K562 (cell line): ENCODE measurements around the gene FAM117B. TPM values are rescaled to one million over a fixed set of nuclear protein-coding genes. Genes with fewer than 3 reads are reported as not detected.

Experiments used
- ATAC-seq: fragments of 200-7000 bp; cut with Tn5 transposase; 3 replicates; pipeline ENCODE4 v1.9.1; 2020; ENCODE audit warnings: moderate library complexity
- BruUV-seq: library from RNA; stranded (reverse); fragments of 400-500 nt; replicated peaks from 2 replicates; lab custom pipeline; 2021; lab: Mats Ljungman, UMichigan
- CTCF ChIA-PET: fragments of 300-600 bp; formaldehyde crosslinking; extraction: SDS; loops from one replicate; lab custom pipeline; 2021; ENCODE audit warnings: low intra/inter-chr PET ratio; lab: Yijun Ruan, JAX
- POLR2A ChIA-PET: fragments of 300-600, 350-650 bp; sonication (Branson Sonifier 250); formaldehyde crosslinking; extraction: SDS; loops from one replicate; lab custom pipeline; 2021; ENCODE audit warnings: antibody characterized with exemption, inconsistent platforms; lab: Yijun Ruan, JAX
- DNase-seq, 4 experiments: peaks; one replicate each; pipeline versions ENCODE4 v3.0.0 to v3.0.0-alpha.2; 2011 to 2018; ENCODE audit warnings: low spot score in 3 of 4, mixed read lengths in 3 of 4; ENCODE audit errors: extremely low read depth in 1 of 4
- FAIRE-seq: peaks from 2 replicates; lab custom pipeline; 2011; peaks lifted over from hg19 to GRCh38; lab: Jason Lieb, UNC
- H2AFZ ChIP-seq: 2 replicates; pipeline ENCODE4 v1.6.0; 2011; ENCODE audit warnings: low read depth, low read length, control low read depth, inconsistent platforms
- H3K27ac ChIP-seq: fragments of 200-600 bp; 3 replicates; pipeline ENCODE4 v1.8.0; 2011; ENCODE audit warnings: low read depth, mild to moderate bottlenecking, control low read depth, inconsistent platforms, low read length, moderate library complexity, mixed read lengths; ENCODE audit errors: extremely low read depth
- H3K27me3 ChIP-seq, 2 experiments: fragments of 300-600 bp in 1 of 2; 2 replicates in 1 of 2; 3 replicates in 1 of 2; pipeline versions ENCODE4 v1.6.0 to v1.8.0; 2011; ENCODE audit warnings: inconsistent platforms in 2 of 2, low read length in 2 of 2, mild to moderate bottlenecking in 1 of 2, mixed read lengths in 1 of 2, moderate library complexity in 1 of 2; ENCODE audit not compliant: control insufficient read depth in 2 of 2, insufficient read depth in 2 of 2
- H3K36me3 ChIP-seq: fragments of 300-600 bp; 3 replicates; pipeline ENCODE4 v1.8.0; 2011; ENCODE audit warnings: mild to moderate bottlenecking, low read length, inconsistent platforms; ENCODE audit not compliant: control insufficient read depth, insufficient read depth
- H3K4me1 ChIP-seq, 2 experiments: fragments of 200-600 bp in 1 of 2; replicated peaks in 1 of 2; 2 replicates in 1 of 2; 3 replicates in 1 of 2; pipeline versions ENCODE4 v1.5.1 to v1.8.0; 2011; ENCODE audit warnings: inconsistent platforms in 2 of 2, low read length in 2 of 2, mild to moderate bottlenecking in 1 of 2, mixed read lengths in 1 of 2, moderate library complexity in 1 of 2; ENCODE audit not compliant: control insufficient read depth in 2 of 2, insufficient read depth in 2 of 2
- H3K4me2 ChIP-seq: 2 replicates; pipeline ENCODE4 v1.6.1; 2011; ENCODE audit warnings: low read length, control low read depth, inconsistent platforms, mixed read lengths; ENCODE audit not compliant: insufficient read depth
- H3K4me3 ChIP-seq: fragments of 200-600 bp; sonication (generic), shearing (Covaris generic); 2 replicates; pipeline ENCODE4 v1.5.1; 2016; ENCODE audit warnings: control low read depth, inconsistent platforms
- H3K79me2 ChIP-seq: fragments of 200-600 bp; 3 replicates; pipeline ENCODE4 v1.8.0; 2011; ENCODE audit warnings: low read length, inconsistent platforms; ENCODE audit not compliant: control insufficient read depth, insufficient read depth
- H3K9ac ChIP-seq, 2 experiments: 2 replicates each; pipeline versions ENCODE4 v1.6.0 to v1.6.1; 2011; ENCODE audit warnings: low read depth in 2 of 2, low read length in 2 of 2, control low read depth in 1 of 2, inconsistent platforms in 1 of 2, mild to moderate bottlenecking in 1 of 2, mixed read lengths in 1 of 2; ENCODE audit not compliant: insufficient read depth in 1 of 2
- H3K9me1 ChIP-seq: one replicate; pipeline ENCODE4 v1.6.0; 2011; ENCODE audit warnings: inconsistent platforms, mild to moderate bottlenecking, low read length, moderate library complexity; ENCODE audit not compliant: control insufficient read depth, insufficient read depth
- H3K9me3 ChIP-seq: replicated peaks from 2 replicates; pipeline ENCODE4 v1.5.1; 2011; ENCODE audit warnings: low read depth, low read length, inconsistent platforms; ENCODE audit not compliant: control insufficient read depth, insufficient read depth
- H4K20me1 ChIP-seq: replicated peaks from 2 replicates; pipeline ENCODE4 v1.6.1; 2011; ENCODE audit warnings: low read length, inconsistent platforms, mixed read lengths; ENCODE audit not compliant: control insufficient read depth, insufficient read depth
- BMI1 ChIP-seq: fragments of 150-350 bp; IDR thresholded peaks from 2 replicates; pipeline ENCODE4 v1.6.1; 2014; ENCODE audit warnings: low read length
- JUN ChIP-seq, 2 experiments: sonication (generic) in 1 of 2; formaldehyde crosslinking in 1 of 2; IDR thresholded peaks; 2 replicates each; pipeline versions ENCODE4 v1.6.1 to v1.8.0; 2012 to 2022; ENCODE audit warnings: borderline replicate concordance in 2 of 2, mild to moderate bottlenecking in 2 of 2, improper control_type of control experiment in 1 of 2, low read depth in 1 of 2, low read length in 1 of 2, missing genetic modification reagents in 1 of 2
- JUNB ChIP-seq: fragments of 450-650 bp; formaldehyde crosslinking; conservative IDR thresholded peaks from 2 replicates; pipeline ENCODE4 v1.4.0; 2020; ENCODE audit warnings: mild to moderate bottlenecking
- KDM4B ChIP-seq, 2 experiments: fragments of 450-650 bp in 1 of 2; sonication (generic) in 1 of 2; IDR thresholded peaks; 2 replicates each; pipeline ENCODE4 v1.6.1; 2016 to 2017; ENCODE audit warnings: borderline replicate concordance in 2 of 2, antibody characterized with exemption in 1 of 2, low read depth in 1 of 2, mild to moderate bottlenecking in 1 of 2
- MCM5 ChIP-seq: fragments of 450-650 bp; IDR thresholded peaks from 2 replicates; pipeline ENCODE4 v1.6.1; 2016; ENCODE audit warnings: low read depth
- NCOA4 ChIP-seq: fragments of 450-650 bp; IDR thresholded peaks from 2 replicates; pipeline ENCODE4 v1.6.1; 2018; ENCODE audit warnings: mild to moderate bottlenecking; ENCODE audit not compliant: partially characterized antibody
- NELFE ChIP-seq: IDR thresholded peaks from 2 replicates; pipeline ENCODE4 v1.6.1; 2011; ENCODE audit warnings: mild to moderate bottlenecking; ENCODE audit not compliant: insufficient read depth, insufficient read length
- NONO ChIP-seq, 2 experiments: fragments of 200-400 bp in 1 of 2; fragments of 450-650 bp in 1 of 2; formaldehyde crosslinking in 1 of 2; IDR thresholded peaks; 2 replicates each; pipeline ENCODE4 v1.6.1; 2017; ENCODE audit warnings: low read depth in 2 of 2, mild to moderate bottlenecking in 2 of 2, moderate library complexity in 2 of 2, low read length in 1 of 2
- RBFOX2 ChIP-seq: fragments of 200-400 bp; formaldehyde crosslinking; IDR thresholded peaks from 2 replicates; pipeline ENCODE4 v1.6.1; 2017; ENCODE audit warnings: low read depth, mild to moderate bottlenecking, low read length, moderate library complexity
- SAFB ChIP-seq: fragments of 200-400 bp; formaldehyde crosslinking; IDR thresholded peaks from 2 replicates; pipeline ENCODE4 v1.6.1; 2017; ENCODE audit warnings: low read depth, low read length, borderline replicate concordance
- SMARCA4 ChIP-seq: fragments of 450-650 bp; IDR thresholded peaks from 2 replicates; pipeline ENCODE4 v1.6.1; 2016
- TBL1XR1 ChIP-seq, 2 experiments: IDR thresholded peaks; 2 replicates each; pipeline ENCODE4 v1.6.1; 2012; ENCODE audit warnings: improper control_type of control experiment in 2 of 2, low read length in 2 of 2, mild to moderate bottlenecking in 1 of 2
- TGIF2 ChIP-seq: sonication (generic); formaldehyde crosslinking; IDR thresholded peaks from 2 replicates; pipeline ENCODE4 v1.8.1; 2022; ENCODE audit warnings: mild to moderate bottlenecking, missing genetic modification reagents, moderate library complexity
- ZC3H11A ChIP-seq: IDR thresholded peaks from 2 replicates; pipeline ENCODE4 v1.6.1; 2012; ENCODE audit warnings: low read depth, low read length, improper control_type of control experiment
- ZNF124 ChIP-seq: sonication (generic); formaldehyde crosslinking; IDR thresholded peaks from 2 replicates; pipeline ENCODE4 v1.8.1; 2022; ENCODE audit warnings: missing genetic modification reagents
- ZNF354B ChIP-seq: fragments of 250-450 bp; sonication (Bioruptor Pico); IDR thresholded peaks from 2 replicates; pipeline ENCODE4 v1.4.0; 2020
- ZNF41 ChIP-seq: fragments of 250-450 bp; sonication (Bioruptor Pico); conservative IDR thresholded peaks from 2 replicates; pipeline ENCODE4 v1.4.0; 2020; ENCODE audit warnings: mild to moderate bottlenecking
- ZNF695 ChIP-seq: fragments of 450-650 bp; formaldehyde crosslinking; IDR thresholded peaks from 2 replicates; pipeline ENCODE4 v1.4.0; 2020; ENCODE audit warnings: mild to moderate bottlenecking, moderate library complexity
- WGBS: fragments of 100-300 bp; shearing (Covaris generic); methylation state at CpG from one replicate; pipeline ENCODE4 v1.1.6; 2016; ENCODE audit warnings: low coverage, mixed read lengths; ENCODE audit not compliant: insufficient coverage; ENCODE audit errors: missing lambda C conversion rate; 5-methylcytosine and 5-hydroxymethylcytosine counted together
- in situ Hi-C: fragments of 300-500 bp; cut with MboI; formaldehyde crosslinking; loops from 4 replicates; pipeline ENCODE4 v1.15.0; 2018; ENCODE audit warnings: inconsistent platforms, mixed read lengths
- intact Hi-C: fragments of 100-400 bp; cut with micrococcal nuclease; formaldehyde crosslinking; loops from 2 replicates; pipeline ENCODE4 v1.14.2; 2022
- polyA plus RNA-seq, 8 experiments: library from polyadenylated mRNA; depleted of rRNA in 4 of 8; stranded (reverse) in 5 of 8; unstranded in 3 of 8; fragments of >200 nt; fragmentation: Nextera tagmentation in 2 of 8; fragmentation: Illumina TruSeq in 1 of 8; extraction: Ambion mirVana in 2 of 8; extraction: Trizol in 1 of 8; gene quantifications; 2 replicates each; pipeline versions ENCODE4 v1.2.1 to v1.2.3, GENCODE V29; 2011 to 2014; ENCODE audit warnings: inconsistent platforms in 1 of 8, missing spikeins in 1 of 8
- total RNA-seq, 7 experiments: library from RNA; depleted of rRNA in 6 of 7; stranded (reverse); fragments of >200 nt in 6 of 7; fragmentation: Illumina TruSeq in 2 of 7; extraction: Trizol in 2 of 7; gene quantifications; 2 replicates each; pipeline versions ENCODE4 v1.2.1 to v1.2.3, GENCODE V29; 2011 to 2021; ENCODE audit warnings: low replicate concordance in 1 of 7
- TF ChIP-seq, protein P1 (sequence below), 2 experiments: fragments of 450-650 bp; IDR thresholded peaks; 2 replicates each; pipeline ENCODE4 v1.6.1; 2016
- TF ChIP-seq, protein P2 (sequence below): conservative IDR thresholded peaks from 2 replicates; pipeline ENCODE4 v1.6.1; 2011; ENCODE audit warnings: low read depth, mild to moderate bottlenecking, low read length; ENCODE audit not compliant: control insufficient read depth

Gene FAM117B
- total and polyA plus RNA-seq, 9 of the 15 experiments (the other 6 are each of a cell fraction or from before 2014, with no cell fraction given), result 1.6 to 5.2 (median 2.6) TPM

DNA sequence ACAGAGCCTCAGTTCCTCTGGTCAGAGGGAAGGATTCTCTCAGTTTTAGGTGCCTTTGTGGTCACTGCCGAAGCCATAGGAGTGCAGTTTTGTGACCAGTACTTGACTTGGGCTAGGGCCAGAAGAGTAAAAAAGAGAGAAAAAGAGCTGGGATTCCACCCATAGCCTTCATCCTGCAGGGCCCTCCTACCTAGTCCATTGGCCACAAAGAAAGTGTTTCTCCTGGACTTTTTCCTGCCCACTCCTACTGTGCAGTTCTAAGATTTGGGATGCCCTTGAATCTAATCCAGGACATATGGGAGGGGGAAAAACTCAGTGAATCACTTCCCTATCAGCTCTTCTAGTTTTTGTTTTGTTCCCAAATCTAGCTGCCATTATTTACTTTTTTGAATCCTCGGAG, 26.0 kb downstream of the FAM117B start:
- 100% methylated on average over 1 of the region's 2 CpGs for WGBS
- H3K9ac ChIP-seq, result no peak overlapping the region
- DNase-seq (no peak), ATAC-seq (no peak), FAIRE-seq (no peak)
- no peaks in the 10 kb centered on the region for H3K27me3 ChIP-seq
- CTCF ChIA-PET, result no interaction called here
- BruUV-seq, result no TSS peak
- H3K9me3 ChIP-seq, result no peaks in the 10 kb centered on the region
- TF ChIP-seq ZC3H11A, result no peak
- TF ChIP-seq ZNF354B (CRISPR knock-in tag), result no peak
- TF ChIP-seq, protein P1, sequence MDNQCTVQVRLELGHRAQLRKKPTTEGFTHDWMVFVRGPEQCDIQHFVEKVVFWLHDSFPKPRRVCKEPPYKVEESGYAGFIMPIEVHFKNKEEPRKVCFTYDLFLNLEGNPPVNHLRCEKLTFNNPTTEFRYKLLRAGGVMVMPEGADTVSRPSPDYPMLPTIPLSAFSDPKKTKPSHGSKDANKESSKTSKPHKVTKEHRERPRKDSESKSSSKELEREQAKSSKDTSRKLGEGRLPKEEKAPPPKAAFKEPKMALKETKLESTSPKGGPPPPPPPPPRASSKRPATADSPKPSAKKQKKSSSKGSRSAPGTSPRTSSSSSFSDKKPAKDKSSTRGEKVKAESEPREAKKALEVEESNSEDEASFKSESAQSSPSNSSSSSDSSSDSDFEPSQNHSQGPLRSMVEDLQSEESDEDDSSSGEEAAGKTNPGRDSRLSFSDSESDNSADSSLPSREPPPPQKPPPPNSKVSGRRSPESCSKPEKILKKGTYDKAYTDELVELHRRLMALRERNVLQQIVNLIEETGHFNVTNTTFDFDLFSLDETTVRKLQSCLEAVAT (IDR thresholded peaks at IDR 0.05), result no peak
- TF ChIP-seq, protein P2, sequence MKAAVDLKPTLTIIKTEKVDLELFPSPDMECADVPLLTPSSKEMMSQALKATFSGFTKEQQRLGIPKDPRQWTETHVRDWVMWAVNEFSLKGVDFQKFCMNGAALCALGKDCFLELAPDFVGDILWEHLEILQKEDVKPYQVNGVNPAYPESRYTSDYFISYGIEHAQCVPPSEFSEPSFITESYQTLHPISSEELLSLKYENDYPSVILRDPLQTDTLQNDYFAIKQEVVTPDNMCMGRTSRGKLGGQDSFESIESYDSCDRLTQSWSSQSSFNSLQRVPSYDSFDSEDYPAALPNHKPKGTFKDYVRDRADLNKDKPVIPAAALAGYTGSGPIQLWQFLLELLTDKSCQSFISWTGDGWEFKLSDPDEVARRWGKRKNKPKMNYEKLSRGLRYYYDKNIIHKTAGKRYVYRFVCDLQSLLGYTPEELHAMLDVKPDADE, result no peak
- no peak for TF ChIP-seq NONO (IDR thresholded peaks at IDR 0.05; ENCODE audit: low read depth in 2 of 2, low read length in 1 of 2)
- TF ChIP-seq NELFE, result no peak
- no peak for TF ChIP-seq KDM4B (IDR thresholded peaks at IDR 0.05; ENCODE audit: borderline replicate concordance in 2 of 2, low read depth in 1 of 2)
- no peak for TF ChIP-seq JUNB (CRISPR knock-in tag)
- TF ChIP-seq BMI1, result no peak
- TF ChIP-seq ZNF41 (CRISPR knock-in tag), result no peak
- TF ChIP-seq SAFB, result no peak
- no peak for TF ChIP-seq RBFOX2
- no peak for TF ChIP-seq MCM5
- no peak for TF ChIP-seq ZNF695 (CRISPR knock-in tag)
- no peak for TF ChIP-seq NCOA4
- no peak for TF ChIP-seq TGIF2 (CRISPR knock-in tag)
- TF ChIP-seq ZNF124 (CRISPR knock-in tag), result no peak
- TF ChIP-seq JUN (IDR thresholded peaks at IDR 0.05; ENCODE audit: borderline replicate concordance, low read depth, low read length), result no peak
- no peak for TF ChIP-seq JUN (CRISPR knock-in tag; IDR thresholded peaks at IDR 0.05; ENCODE audit: borderline replicate concordance)
- TF ChIP-seq SMARCA4, result no peak
- no peak for TF ChIP-seq TBL1XR1 (IDR thresholded peaks at IDR 0.05; ENCODE audit: low read length in 2 of 2)
- peaks cover 16% of the 10 kb centered on the region; the same call in 1 of the 3 replicates for H3K79me2 ChIP-seq
- H2AFZ ChIP-seq, result no peak overlapping the region
- intact Hi-C loops (no loop called here), in situ Hi-C loops (no loop called here)
- no peak overlapping the region for H3K27ac ChIP-seq
- POLR2A ChIA-PET, result interaction anchor here (0.7 kb wide), 1 partner anchor 924 kb away, joined by 3 read pairs; no protein-coding TSS in a partner anchor
- no peaks in the 10 kb centered on the region for H3K36me3 ChIP-seq
- no peaks in the 10 kb centered on the region for H3K9me1 ChIP-seq
- H3K4me2 ChIP-seq, result no peak overlapping the region
- no peaks in the 10 kb centered on the region for H4K20me1 ChIP-seq
- H3K4me1 ChIP-seq, result no peaks in the 10 kb centered on the region; a peak in 2 of 5 replicates
- no peak overlapping the region for H3K4me3 ChIP-seq
